Right cardiac atrium (tissue), 5 donors: Measurements from ENCODE around the gene NSRP1. TPM values are rescaled to one million over a fixed set of nuclear protein-coding genes. Genes with fewer than 3 reads are reported as not detected.

Experiments
- ATAC-seq, 2 donors: fragments of 200-7000 bp; cut with Tn5 transposase; one replicate each; pipeline versions ENCODE4 v1.8.0 to v1.9.1; 2020; ENCODE audit warnings: moderate library complexity in 2 of 2, mild to moderate bottlenecking in 1 of 2
- DNase-seq, 3 donors: peaks; one replicate each; pipeline ENCODE4 v3.0.0-alpha.2; 2020
- H3K27ac ChIP-seq: one replicate; pipeline ENCODE4 v1.5.1; 2013; ENCODE audit warnings: mild to moderate bottlenecking, low read length, control low read depth, moderate library complexity
- H3K27me3 ChIP-seq: one replicate; pipeline ENCODE4 v1.6.1; 2013; ENCODE audit not compliant: control insufficient read depth, insufficient read depth
- H3K4me1 ChIP-seq: one replicate; pipeline ENCODE4 v1.6.1; 2013; ENCODE audit warnings: low read length; ENCODE audit not compliant: control insufficient read depth, insufficient read depth
- H3K4me3 ChIP-seq: one replicate; pipeline ENCODE4 v1.5.1; 2013; ENCODE audit warnings: low read length, control low read depth
- H3K9me3 ChIP-seq: one replicate; pipeline ENCODE4 v1.6.1; 2013; ENCODE audit warnings: low read length; ENCODE audit not compliant: control insufficient read depth
- WGBS: extraction: QIAGEN DNeasy Blood & Tissue Kit; methylation state at CpG from one replicate; pipeline ENCODE4 v1.1.7; 2013; 5-methylcytosine and 5-hydroxymethylcytosine counted together
- intact Hi-C, 4 donors: fragments of 100-400 bp; cut with DNase I; formaldehyde crosslinking; loops; one replicate each; pipeline versions ENCODE4 v1.11.0 to v1.14.0; 2022 to 2023
- polyA plus RNA-seq: library from polyadenylated mRNA; stranded (reverse); fragments of 200-250 nt; gene quantifications from one replicate; pipeline ENCODE4 v1.2.3, GENCODE V29; 2013
- total RNA-seq, 4 donors: library from RNA; stranded (reverse); fragmentation: NEBNext Ultra II Directional; extraction: Animal tissue kit (Norgen Biotek cat#: 25700); gene quantifications; one replicate each; pipeline ENCODE4 v1.2.1, GENCODE V29; 2021
- donor health status: healthy with polysubstance abuse.
- donor health status: DM: no; HTN: yes; CAD: no.
- donor health status: DM: no; HTN: no; CAD: no.
- donor health status: DM: no; HTN: yes; CAD: no; lungs with severe emphysema.
- donor health status: DM: yes; HTN: yes; CAD: no.

The NSRP1 gene
- total and polyA plus RNA-seq, 5 donors = 23.0 to 29.9 (median 26.1) TPM

GRCh38 chr17:30092886-30093285 lies 23.7 kb upstream of the NSRP1 start:
- Histone ChIP-seq H3K9me3 (no peaks in the 10 kb centered on the region), H3K4me3 (no peak overlapping the region), H3K27ac (no peak overlapping the region), H3K4me1 (no peaks in the 10 kb centered on the region), H3K27me3 (no peaks in the 10 kb centered on the region)
- DNase-seq (no peak), ATAC-seq (no peak)
- intact Hi-C loops = loop anchor here in 1 of 4 donors (10.0 kb wide), 1 partner anchor 288 kb away; no protein-coding TSS in a partner anchor

- peak; percentile 52 to 67 for ATAC-seq
- intact Hi-C loops = loop anchor here in 1 of 4 donors (10.0 kb wide), 1 partner anchor 289 kb away; no protein-coding TSS in a partner anchor
- DNase-seq = peak in 1 of 3 donors; percentile 31
- WGBS = 14% methylated on average over 12 of the region's 12 CpGs
- Histone ChIP-seq H3K4me1 (no peaks in the 10 kb centered on the region), H3K27ac (no peak overlapping the region), H3K9me3 (no peaks in the 10 kb centered on the region), H3K4me3 (no peak overlapping the region), H3K27me3 (no peaks in the 10 kb centered on the region)
Measured at GRCh38 chr17:30093463-30094147, 23.0 kb upstream of the NSRP1 start.

- no peaks in the 10 kb centered on the region for H3K27me3 ChIP-seq
- H3K9me3 ChIP-seq = no peaks in the 10 kb centered on the region
- H3K4me1 ChIP-seq = no peaks in the 10 kb centered on the region
- no peak for DNase-seq
- no peak overlapping the region for H3K4me3 ChIP-seq
- 44% methylated on average over 4 of the region's 4 CpGs for WGBS
- peak; percentile 32 to 36 for ATAC-seq
- intact Hi-C loops = loop anchor here in 1 of 4 donors (10.0 kb wide), 1 partner anchor 291 kb away; no protein-coding TSS in a partner anchor
- no peak overlapping the region for H3K27ac ChIP-seq
Measured at GRCh38 chr17:30095507-30096244, 20.9 kb upstream of the NSRP1 start.

- peaks cover 2% of the 10 kb centered on the region for H3K4me1 ChIP-seq
- ATAC-seq (no peak), DNase-seq (no peak)
- no peaks in the 10 kb centered on the region for H3K9me3 ChIP-seq
- H3K27ac ChIP-seq = no peak overlapping the region
- H3K27me3 ChIP-seq = no peaks in the 10 kb centered on the region
- intact Hi-C loops = loop anchor here in 1 of 4 donors (10.0 kb wide), 1 partner anchor 233 kb away; the partner anchor contains the start of gene TMIGD1
- 55% methylated on average over 4 of the region's 4 CpGs for WGBS
- no peak overlapping the region for H3K4me3 ChIP-seq
Measured at GRCh38 chr17:30101686-30102390, 14.8 kb upstream of the NSRP1 start.

- H3K9me3 ChIP-seq = no peaks in the 10 kb centered on the region
- DNase-seq = no peak
- H3K27me3 ChIP-seq = no peaks in the 10 kb centered on the region
- H3K4me3 ChIP-seq = no peak overlapping the region
- H3K4me1 ChIP-seq = peaks cover 2% of the 10 kb centered on the region
- no peak overlapping the region for H3K27ac ChIP-seq
- intact Hi-C loops = loop anchor here in 1 of 4 donors (10.0 kb wide), 1 partner anchor 231 kb away; the partner anchor contains the start of gene TMIGD1
- 81% methylated on average over 1 of the region's 1 CpG for WGBS
- ATAC-seq = no peak
Measured at GRCh38 chr17:30103921-30104320, 12.7 kb upstream of the NSRP1 start.

- H3K27ac ChIP-seq = peak overlapping the region; percentile 77
- WGBS = 22% methylated on average over 29 of the region's 29 CpGs
- H3K27me3 ChIP-seq = no peaks in the 10 kb centered on the region
- peak overlapping the region; percentile 66 for H3K4me3 ChIP-seq
- ATAC-seq = peak; percentile 96 to 97
- H3K4me1 ChIP-seq = peaks cover 2% of the 10 kb centered on the region
- H3K9me3 ChIP-seq = no peaks in the 10 kb centered on the region
- intact Hi-C loops = loop anchor here in 1 of 4 donors (10.0 kb wide), 1 partner anchor 230 kb away; the partner anchor contains the start of gene TMIGD1
- peak; percentile 77 to 86 (median 79) for DNase-seq
Measured at GRCh38 chr17:30104575-30105339, 11.9 kb upstream of the NSRP1 start.

- ATAC-seq (no peak), DNase-seq (no peak)
- no peaks in the 10 kb centered on the region for H3K9me3 ChIP-seq
- intact Hi-C loops = no loop called here
- H3K4me3 ChIP-seq = no peak overlapping the region
- no peaks in the 10 kb centered on the region for H3K27me3 ChIP-seq
- no peak overlapping the region for H3K27ac ChIP-seq
- no peaks in the 10 kb centered on the region for H3K4me1 ChIP-seq
Measured at GRCh38 chr17:30112794-30113193, 3.8 kb upstream of the NSRP1 start.

- Histone ChIP-seq H3K9me3 (no peaks in the 10 kb centered on the region), H3K27me3 (no peaks in the 10 kb centered on the region), H3K4me3 (no peak overlapping the region), H3K27ac (no peak overlapping the region), H3K4me1 (no peaks in the 10 kb centered on the region)
- intact Hi-C loops = no loop called here
- DNase-seq (no peak), ATAC-seq (no peak)
Measured at GRCh38 chr17:30113213-30113612, 3.4 kb upstream of the NSRP1 start.

GRCh38 chr17:30116345-30116660 lies 313 bp upstream of the NSRP1 start:
- Histone ChIP-seq H3K4me3 (peak overlapping the region; percentile 95), H3K27ac (peak overlapping the region; percentile 97), H3K4me1 (no peaks in the 10 kb centered on the region), H3K27me3 (no peaks in the 10 kb centered on the region), H3K9me3 (no peaks in the 10 kb centered on the region)
- 13% methylated on average over 10 of the region's 10 CpGs for WGBS
- DNase-seq (no peak), ATAC-seq (no peak)
- intact Hi-C loops = no loop called here

GRCh38 chr17:30117675-30118081 lies 1.1 kb downstream of the NSRP1 start:
- Histone ChIP-seq H3K4me1 (no peaks in the 10 kb centered on the region), H3K27ac (peak overlapping the region; percentile 97), H3K4me3 (peak overlapping the region; percentile 95), H3K27me3 (no peaks in the 10 kb centered on the region), H3K9me3 (no peaks in the 10 kb centered on the region)
- intact Hi-C loops = no loop called here
- 17% methylated on average over 5 of the region's 5 CpGs for WGBS
- no peak for DNase-seq
- ATAC-seq = no peak
